Subcutaneous adipose tissue (tissue), 4 donors: ENCODE data around the gene FKBP1A. TPM values are rescaled to one million over a fixed set of nuclear protein-coding genes. Genes with fewer than 3 reads are reported as not detected.

Source experiments
- total RNA-seq, 4 donors: library from RNA; depleted of rRNA; stranded (reverse); fragments of >200 nt; gene quantifications; one replicate each; pipeline ENCODE4 v1.1.0, GENCODE V29; 2016
- TF ChIP-seq, protein P1 (sequence below): fragments of 450-650 bp; IDR thresholded peaks from one replicate; pipeline ENCODE4 v1.5.1; 2016; ENCODE audit warnings: low read depth, mild to moderate bottlenecking, control low read depth, antibody characterized with exemption, moderate library complexity

The FKBP1A gene
- total RNA-seq, 4 donors from 2014 or later: 131 to 257 (median 165) TPM

DNA sequence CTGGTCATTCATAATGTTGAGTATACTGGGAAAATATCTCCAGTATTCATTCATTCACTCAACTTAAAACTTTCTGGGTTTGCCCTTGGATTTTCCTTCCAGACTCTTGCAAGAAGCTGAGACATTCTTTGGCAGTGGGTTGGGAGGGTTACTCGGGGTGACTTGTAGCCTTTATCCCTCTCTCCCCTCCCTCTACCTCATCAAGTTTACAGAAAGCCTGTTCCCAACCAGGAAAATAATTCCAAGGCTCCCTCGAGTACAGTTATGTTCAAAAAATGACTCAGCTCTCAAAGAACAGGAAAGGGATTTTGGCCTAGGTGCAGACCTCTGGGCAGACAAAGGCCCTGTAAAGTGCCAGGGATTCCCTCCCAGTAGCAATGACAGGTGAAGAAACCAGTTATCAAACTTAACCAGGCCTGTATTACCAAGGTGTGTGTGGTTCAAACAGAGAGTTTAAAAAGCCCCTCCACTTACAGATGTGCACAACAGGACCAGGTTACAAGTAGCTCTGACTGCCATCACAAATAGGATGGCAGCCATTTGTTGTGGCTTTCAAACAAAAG lies 22.2 kb downstream of the FKBP1A start:
- TF ChIP-seq, protein P1, sequence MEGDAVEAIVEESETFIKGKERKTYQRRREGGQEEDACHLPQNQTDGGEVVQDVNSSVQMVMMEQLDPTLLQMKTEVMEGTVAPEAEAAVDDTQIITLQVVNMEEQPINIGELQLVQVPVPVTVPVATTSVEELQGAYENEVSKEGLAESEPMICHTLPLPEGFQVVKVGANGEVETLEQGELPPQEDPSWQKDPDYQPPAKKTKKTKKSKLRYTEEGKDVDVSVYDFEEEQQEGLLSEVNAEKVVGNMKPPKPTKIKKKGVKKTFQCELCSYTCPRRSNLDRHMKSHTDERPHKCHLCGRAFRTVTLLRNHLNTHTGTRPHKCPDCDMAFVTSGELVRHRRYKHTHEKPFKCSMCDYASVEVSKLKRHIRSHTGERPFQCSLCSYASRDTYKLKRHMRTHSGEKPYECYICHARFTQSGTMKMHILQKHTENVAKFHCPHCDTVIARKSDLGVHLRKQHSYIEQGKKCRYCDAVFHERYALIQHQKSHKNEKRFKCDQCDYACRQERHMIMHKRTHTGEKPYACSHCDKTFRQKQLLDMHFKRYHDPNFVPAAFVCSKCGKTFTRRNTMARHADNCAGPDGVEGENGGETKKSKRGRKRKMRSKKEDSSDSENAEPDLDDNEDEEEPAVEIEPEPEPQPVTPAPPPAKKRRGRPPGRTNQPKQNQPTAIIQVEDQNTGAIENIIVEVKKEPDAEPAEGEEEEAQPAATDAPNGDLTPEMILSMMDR: no peak

DNA sequence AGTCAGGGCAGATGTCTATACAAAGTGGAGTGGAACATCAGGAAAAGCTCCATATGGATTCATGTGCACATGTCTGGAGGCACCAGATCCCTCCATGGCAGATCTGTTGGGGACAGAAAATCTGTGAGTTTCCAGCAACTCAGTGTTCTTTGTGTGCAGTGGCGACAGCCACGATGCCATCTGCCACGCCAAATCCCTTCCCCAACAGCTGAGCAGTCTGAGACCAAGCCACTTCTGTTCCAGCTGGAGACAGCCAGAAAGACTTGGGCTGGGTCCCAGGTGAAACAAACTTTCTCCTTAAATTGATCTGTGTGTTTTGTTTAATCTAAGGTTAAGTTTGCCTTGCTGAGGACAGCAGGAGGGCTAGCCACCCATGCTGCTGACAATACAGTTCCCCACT lies 22.9 kb downstream of the FKBP1A start:
- TF ChIP-seq, protein P1: no peak

DNA sequence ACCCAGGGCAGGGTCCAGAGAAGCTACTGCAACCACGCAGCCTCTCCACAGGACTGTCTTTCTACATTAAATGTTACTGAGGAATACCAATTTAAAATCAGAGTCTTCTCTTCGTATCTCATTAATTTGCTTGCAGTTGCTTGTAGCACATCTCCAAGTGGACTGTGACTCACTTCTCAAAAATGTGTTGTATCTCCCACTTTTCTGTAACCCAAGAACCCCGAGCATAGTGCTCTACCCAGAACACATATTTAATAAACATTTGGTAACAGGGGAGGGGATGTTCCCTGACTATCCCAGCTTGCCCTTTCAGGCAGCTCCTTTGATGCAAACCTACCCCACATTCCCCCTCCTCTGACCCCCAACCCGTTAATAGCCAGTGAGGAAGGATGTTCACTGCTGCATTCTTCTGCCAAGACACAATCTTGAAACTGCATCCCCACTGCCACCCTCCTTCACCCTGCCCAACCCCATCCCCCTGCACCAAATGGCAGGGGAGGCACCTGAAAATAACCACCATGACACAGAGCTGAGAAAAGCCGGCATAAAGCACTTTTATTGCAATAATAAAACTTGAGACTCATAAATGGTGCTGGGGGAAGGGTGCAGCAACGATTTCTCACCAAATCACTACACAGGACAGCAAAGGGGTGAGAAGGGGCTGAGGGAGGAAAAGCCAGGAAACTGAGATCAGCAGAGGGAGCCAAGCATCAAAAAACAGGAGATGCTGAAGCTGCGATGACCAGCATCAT lies 24.2 kb downstream of the FKBP1A start:
- TF ChIP-seq, protein P1: no peak

DNA sequence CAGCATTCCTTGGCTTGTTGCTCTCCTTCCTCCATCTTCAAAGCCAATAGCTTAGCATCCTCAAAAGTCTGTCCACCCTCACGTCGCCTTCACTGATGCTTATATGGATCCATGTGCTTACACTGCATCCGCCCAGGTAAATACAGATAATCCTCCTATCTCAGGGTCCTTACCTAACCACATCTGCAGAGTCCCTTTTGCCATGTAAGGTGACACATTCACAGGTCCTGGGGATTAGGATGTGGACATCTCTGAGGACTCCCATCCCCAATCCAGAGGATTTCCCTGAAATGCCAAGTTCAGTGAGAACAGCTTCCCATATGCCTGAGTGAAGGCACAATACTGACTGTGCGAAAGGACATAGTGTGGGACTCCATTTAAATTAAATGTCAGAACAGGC lies 25.4 kb downstream of the FKBP1A start:
- TF ChIP-seq, protein P1: no peak

DNA sequence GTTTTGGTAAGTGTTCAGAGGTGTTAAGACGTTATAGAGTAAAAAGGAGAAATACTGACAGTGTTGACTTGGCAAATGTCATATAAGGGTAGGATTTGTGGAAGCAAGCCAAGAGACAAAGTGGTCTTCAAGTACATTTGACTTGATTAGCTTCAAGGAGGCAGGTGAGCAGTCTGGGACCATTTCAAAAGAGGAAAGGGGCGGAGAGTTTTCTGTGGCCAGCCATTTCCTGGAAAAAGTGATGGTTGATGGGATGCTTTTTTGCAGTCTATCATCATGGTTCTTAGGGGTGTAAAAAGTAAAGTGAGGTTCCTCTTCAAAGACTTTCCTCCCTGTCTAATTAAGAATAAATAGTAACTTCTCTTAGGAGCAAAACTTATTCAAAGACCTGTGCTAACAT lies 28.7 kb downstream of the FKBP1A start:
- TF ChIP-seq, protein P1: no peak

DNA sequence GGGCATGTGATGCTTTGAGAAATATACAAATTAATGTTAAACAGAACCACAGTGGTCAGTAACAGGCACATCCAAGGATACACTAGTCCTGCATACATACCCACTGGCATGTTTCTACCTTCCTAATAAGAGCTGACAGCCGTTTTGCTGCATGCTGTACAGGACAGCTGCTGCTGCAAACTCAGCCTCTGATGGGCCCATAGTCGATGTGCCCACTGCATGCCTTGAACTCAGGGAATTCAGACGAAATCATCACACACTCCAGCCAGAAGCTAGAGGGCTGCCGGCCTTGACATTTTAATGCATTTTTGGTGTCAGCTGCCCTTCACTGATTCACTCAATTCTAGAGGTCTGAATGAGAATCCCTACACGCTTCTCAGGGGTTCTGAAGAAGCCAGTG lies 29.3 kb downstream of the FKBP1A start:
- TF ChIP-seq, protein P1: no peak

DNA sequence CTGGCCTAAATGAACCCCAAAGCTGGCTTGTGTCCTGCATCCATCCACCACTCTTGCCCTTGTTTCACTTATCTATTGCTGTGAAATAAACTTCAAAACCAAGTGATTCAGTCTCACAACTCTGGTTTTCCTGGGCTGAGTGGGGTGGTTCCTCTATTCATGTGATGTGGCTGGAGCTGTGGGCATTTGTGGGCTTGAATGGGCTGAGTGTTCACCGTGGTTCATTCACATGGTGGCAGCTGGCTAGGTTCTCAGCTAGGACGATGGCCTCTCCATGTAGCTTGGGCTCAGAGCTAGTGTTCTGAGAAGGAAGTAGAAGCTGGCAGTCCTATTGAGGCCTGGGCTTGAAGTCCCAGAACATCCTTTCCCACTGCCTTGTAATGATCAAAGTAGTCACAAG lies 30.4 kb downstream of the FKBP1A start:
- TF ChIP-seq, protein P1: no peak
